SK-N-MC (cell line): Measurements from ENCODE around the gene CAMTA1.

Experiments used
- DNase-seq: peaks from one replicate; pipeline ENCODE4 v3.0.0-alpha.2; 2011; ENCODE audit warnings: low read depth, low spot score
- H3K27ac ChIP-seq: fragments of 200-600 bp; sonication (generic); 2 replicates; pipeline ENCODE4 v1.5.1; 2016; ENCODE audit warnings: mixed run types
- H3K36me3 ChIP-seq: fragments of 200-600 bp; sonication (generic); 2 replicates; pipeline ENCODE4 v1.6.1; 2017; ENCODE audit warnings: antibody characterized with exemption, low read length, mixed read lengths; ENCODE audit not compliant: insufficient read depth
- H3K4me3 ChIP-seq: fragments of 200-600 bp; sonication (generic); 2 replicates; pipeline ENCODE4 v1.5.1; 2016
- H3K9ac ChIP-seq: fragments of 200-600 bp; sonication (generic); 2 replicates; pipeline ENCODE4 v1.8.0; 2017; ENCODE audit warnings: mixed run types, mixed read lengths; ENCODE audit not compliant: insufficient read length
- H3K9me3 ChIP-seq: fragments of 200-600 bp; sonication (generic); 2 replicates; pipeline ENCODE4 v1.6.1; 2017; ENCODE audit warnings: low read depth, mild to moderate bottlenecking, antibody characterized with exemption, low read length, moderate library complexity, mixed read lengths
- EZH2 ChIP-seq: fragments of 200-600 bp; sonication (generic); IDR thresholded peaks from one replicate; pipeline ENCODE4 v1.6.1; 2017; ENCODE audit warnings: antibody characterized with exemption
- FOXP2 ChIP-seq: optimal IDR thresholded peaks from 2 replicates; pipeline ENCODE3; 2011; ENCODE audit warnings: mild to moderate bottlenecking, moderate library complexity; ENCODE audit not compliant: insufficient read depth; ENCODE audit errors: extremely low read length, control extremely low read depth
- POLR2AphosphoS5 ChIP-seq: IDR thresholded peaks from 2 replicates; pipeline ENCODE4 v1.6.1; 2012; ENCODE audit warnings: mild to moderate bottlenecking, low read depth, low read length, borderline replicate concordance

Gene CAMTA1

DNA sequence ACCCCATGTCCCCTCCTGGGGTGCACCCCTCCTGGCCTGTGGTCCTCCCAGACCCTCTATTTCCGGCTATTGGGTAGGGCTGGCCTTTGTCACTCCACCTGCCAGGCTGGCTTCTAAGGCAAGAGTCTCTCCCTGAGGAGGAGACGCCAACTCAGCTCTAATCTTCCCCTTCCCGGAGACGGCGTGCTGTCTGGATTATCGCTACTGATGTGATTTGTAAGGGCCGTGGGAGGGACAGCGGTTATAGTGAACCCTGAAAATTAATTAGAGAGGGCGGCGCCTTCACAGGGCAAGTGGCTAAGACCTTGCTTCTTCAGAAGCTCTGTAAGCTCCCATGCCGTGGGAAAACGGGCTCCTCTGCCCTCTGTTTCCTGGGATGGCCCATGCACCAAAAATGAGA, 778.9 kb downstream of the CAMTA1 start:
- H3K9me3 ChIP-seq = no peaks in the 10 kb centered on the region
- H3K9ac ChIP-seq = no peak overlapping the region
- no peak overlapping the region for H3K27ac ChIP-seq
- no peak overlapping the region for H3K4me3 ChIP-seq
- no peak for DNase-seq
- H3K36me3 ChIP-seq = no peaks in the 10 kb centered on the region
- TF ChIP-seq EZH2 = no peak
- TF ChIP-seq POLR2AphosphoS5 = no peak

DNA sequence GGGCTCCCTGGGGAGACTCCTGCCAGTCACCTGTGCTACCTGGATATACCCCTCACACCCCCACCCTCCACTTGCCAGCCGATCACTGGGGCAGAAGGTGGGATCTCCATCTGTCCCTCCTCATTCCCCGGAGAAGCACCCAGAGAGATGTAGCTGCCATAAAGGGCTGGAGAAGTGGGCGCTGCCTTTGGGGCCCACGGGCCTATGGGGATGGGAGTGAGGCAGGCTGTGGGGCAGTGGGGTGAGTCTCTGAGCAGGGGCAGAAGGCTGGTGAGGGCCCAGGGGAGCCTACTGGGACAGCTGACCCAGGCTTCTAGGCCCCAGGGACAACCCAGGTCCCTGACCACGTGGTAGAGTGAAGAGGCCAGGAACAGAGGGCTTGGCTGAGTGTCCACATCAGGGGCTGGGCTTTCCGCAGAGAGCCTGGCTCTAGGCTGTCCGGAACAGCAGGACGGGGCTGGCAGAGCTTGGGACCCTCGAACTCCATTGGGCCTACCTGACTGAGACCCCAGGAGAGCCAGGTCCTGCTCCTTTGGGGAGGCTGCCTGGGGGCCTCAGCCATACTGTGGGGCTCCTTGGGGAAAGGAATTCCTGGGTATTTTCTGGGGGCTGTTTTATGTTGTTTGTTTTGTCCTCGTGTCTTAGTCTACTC, 780.0 kb downstream of the CAMTA1 start:
- Histone ChIP-seq H3K9ac (no peak overlapping the region), H3K4me3 (no peak overlapping the region), H3K36me3 (no peaks in the 10 kb centered on the region), H3K9me3 (no peaks in the 10 kb centered on the region), H3K27ac (no peak overlapping the region)
- no peak for TF ChIP-seq EZH2
- no peak for TF ChIP-seq POLR2AphosphoS5
- TF ChIP-seq FOXP2 = no peak
- no peak for DNase-seq

DNA sequence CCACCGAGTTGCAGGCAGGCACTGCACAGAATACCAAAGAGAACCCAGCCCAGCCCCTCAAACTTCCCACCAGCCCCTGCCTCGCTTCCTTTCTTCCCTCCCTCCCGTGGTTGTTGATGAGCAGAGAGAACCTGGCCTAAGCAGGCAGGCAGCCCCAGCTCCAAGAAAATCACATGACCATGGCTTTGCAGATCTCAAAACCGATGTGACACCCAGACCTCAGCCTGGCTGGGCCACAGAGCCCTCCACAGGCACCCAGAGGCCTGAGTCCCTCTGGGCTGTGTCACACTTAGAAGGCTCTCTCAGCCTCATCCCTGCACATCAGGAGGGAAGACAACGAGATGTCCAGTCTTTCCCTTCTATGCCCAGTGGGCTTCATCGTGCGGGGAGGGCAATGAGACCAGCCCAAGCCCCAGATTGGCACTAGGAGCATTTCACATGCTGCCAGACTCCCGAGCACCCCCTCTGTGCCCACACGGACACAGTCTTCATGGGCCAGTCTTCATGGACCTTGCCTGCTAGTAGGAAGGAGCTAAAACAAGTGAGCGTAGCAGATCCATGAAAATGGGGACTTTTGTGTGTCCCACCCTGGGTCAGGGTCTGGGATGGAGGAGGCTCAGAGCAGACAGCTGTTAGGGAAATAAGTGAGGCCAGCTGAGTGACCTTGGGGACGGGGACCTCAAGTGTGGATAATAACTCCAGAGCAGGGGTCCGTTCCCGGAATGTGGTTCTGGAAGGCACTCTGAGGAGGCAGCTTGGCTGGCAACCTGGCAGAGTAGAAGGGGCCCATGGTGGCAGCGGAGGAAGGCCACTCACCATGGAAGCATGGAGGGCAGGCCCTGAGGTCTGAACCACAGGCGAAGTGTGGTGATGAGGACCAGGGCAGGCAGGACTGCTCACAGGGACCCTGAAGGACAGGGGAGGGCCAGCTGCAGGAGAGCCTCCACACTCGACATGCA, 781.4 kb downstream of the CAMTA1 start:
- Histone ChIP-seq H3K36me3 (no peaks in the 10 kb centered on the region), H3K9ac (no peak overlapping the region), H3K4me3 (no peak overlapping the region), H3K9me3 (no peaks in the 10 kb centered on the region), H3K27ac (no peak overlapping the region)
- TF ChIP-seq EZH2 (no peak), POLR2AphosphoS5 (no peak), FOXP2 (no peak)
- no peak for DNase-seq

DNA sequence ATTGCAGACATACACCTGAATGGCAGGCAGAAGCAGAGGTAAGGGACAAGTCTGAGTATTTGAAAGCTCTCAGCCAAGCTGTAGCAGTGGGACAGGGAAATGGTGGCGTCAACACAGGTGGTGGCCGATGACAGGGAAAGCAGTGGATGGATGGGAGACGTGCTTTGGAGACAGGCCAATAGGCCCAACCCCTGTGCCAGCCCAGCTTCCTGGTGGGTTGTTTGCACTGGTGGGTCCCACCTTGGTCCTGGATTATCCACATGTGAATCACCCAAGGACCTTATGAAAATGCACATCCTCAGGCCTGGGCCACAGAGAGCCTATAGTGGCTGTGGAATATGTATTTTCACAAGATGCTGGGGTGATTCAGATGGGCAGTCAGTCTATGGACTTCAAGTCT, 782.1 kb downstream of the CAMTA1 start:
- TF ChIP-seq EZH2 = no peak
- no peak for TF ChIP-seq POLR2AphosphoS5
- no peak for TF ChIP-seq FOXP2
- Histone ChIP-seq H3K36me3 (no peaks in the 10 kb centered on the region), H3K9me3 (no peaks in the 10 kb centered on the region), H3K9ac (no peak overlapping the region), H3K4me3 (no peak overlapping the region), H3K27ac (no peak overlapping the region)
- DNase-seq = no peak

DNA sequence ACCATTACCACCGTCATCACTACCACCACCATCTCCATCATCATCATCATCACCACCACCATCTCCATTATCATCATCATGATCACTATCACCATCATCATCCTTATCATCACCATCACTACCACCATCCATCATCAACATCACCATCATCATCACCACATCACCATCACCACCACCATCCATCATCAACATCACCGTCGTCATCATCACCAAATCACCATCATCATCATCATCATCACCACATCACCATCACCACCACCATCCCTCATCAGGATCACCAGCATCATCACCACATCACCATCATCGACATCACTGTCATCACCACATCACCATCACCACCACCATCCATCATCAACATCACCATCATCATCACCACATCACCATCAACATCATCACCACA, 782.8 kb downstream of the CAMTA1 start:
- Histone ChIP-seq H3K9ac (no peak overlapping the region), H3K9me3 (no peaks in the 10 kb centered on the region), H3K4me3 (no peak overlapping the region), H3K27ac (no peak overlapping the region), H3K36me3 (no peaks in the 10 kb centered on the region)
- TF ChIP-seq EZH2 = no peak
- no peak for TF ChIP-seq FOXP2
- no peak for DNase-seq

DNA sequence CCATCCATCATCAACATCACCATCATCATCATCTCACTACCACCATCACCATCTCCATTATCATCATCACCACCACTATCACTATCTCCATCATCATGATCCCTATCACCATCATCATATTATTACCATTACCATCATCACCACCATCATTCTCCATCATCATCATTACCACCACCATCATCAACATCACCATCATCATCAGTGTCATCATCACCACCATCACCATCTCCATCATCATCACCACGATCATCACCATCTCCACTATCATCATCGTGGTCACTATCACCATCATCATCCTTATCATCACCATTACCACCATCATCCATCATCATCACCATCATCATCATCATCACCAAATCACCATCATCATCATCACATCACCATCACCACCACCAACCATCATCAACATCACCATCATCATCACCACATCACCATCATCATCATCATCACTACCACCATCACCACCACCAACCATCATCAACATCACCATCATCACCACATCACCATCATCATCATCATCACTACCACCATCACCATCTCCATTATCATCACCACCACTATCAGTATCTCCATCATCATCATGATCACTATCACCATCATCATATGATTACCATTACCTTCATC, 783.8 kb downstream of the CAMTA1 start:
- Histone ChIP-seq H3K9ac (no peak overlapping the region), H3K4me3 (no peak overlapping the region), H3K36me3 (no peaks in the 10 kb centered on the region), H3K27ac (no peak overlapping the region), H3K9me3 (no peaks in the 10 kb centered on the region)
- TF ChIP-seq FOXP2 (no peak), EZH2 (no peak), POLR2AphosphoS5 (no peak)
- DNase-seq = no peak

DNA sequence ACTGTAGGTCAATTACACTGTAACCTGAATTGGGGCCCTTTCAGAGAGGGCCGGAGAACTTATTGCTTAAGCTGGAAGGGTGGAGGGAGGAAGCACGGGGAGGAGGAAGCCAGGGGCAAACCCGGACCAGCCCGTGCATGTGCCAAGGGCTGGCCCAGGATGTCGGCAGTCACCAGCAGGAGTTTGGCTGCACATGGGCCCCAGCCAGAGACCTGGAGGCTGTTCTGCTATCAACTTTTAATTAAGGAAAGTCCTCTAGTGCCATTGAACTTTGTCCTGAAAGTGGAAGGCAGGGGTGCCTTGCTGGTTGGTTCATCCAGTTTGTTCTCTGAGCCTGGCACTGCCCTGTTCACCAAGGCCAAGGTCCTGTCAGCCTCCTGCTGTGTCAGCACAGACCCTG, 785.1 kb downstream of the CAMTA1 start:
- no peaks in the 10 kb centered on the region for H3K9me3 ChIP-seq
- no peak overlapping the region for H3K9ac ChIP-seq
- TF ChIP-seq FOXP2 (no peak), EZH2 (no peak), POLR2AphosphoS5 (no peak)
- no peak overlapping the region for H3K27ac ChIP-seq
- H3K4me3 ChIP-seq = no peak overlapping the region
- no peaks in the 10 kb centered on the region for H3K36me3 ChIP-seq
- no peak for DNase-seq

DNA sequence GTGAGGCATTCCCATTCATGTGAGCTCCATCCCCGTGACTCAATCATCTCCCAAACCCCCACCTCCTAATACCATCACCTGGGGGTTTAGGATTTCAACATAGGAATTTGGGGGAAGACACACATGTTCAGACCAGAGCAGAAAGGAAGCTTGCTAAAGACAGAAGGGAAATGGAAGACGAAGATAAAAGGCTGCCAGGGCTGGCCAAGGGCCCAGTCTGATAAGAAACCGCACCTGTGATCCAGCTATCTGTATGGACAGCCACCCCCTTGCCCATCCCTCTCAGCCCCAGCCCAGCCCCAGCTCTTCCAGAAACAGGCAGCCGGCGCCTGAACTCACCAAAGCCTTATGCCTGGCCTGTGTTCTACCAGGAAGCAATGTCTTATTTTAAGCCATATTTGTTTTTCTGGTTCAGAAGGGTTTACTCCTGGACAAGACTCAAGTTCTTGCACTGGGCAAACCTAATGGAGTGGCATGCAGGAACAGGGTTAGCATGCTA, 787.4 kb downstream of the CAMTA1 start:
- Histone ChIP-seq H3K4me3 (no peak overlapping the region), H3K9me3 (no peaks in the 10 kb centered on the region), H3K27ac (no peak overlapping the region), H3K36me3 (no peaks in the 10 kb centered on the region), H3K9ac (no peak overlapping the region)
- TF ChIP-seq EZH2 (no peak), FOXP2 (no peak), POLR2AphosphoS5 (no peak)
- no peak for DNase-seq

DNA sequence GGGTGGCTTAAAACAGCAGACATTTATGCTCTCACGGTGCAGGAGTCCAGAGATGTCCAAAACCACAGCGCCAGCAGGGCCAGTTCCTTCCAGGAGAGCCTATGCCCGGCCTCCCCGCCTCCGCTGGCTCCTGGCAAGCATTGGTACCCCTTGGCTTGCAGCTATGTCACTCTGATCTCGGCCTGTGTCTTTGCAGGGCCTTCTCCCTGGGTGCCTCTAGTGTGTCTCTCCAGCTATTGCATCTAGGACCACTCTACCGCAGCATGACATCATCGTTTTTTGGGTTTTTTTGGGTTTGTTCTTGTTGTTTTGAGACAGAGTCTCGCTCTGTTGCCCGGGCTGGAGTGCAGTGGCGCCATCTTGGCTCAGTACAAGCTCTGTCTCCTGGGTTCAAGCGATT, 788.2 kb downstream of the CAMTA1 start:
- TF ChIP-seq FOXP2 (no peak), POLR2AphosphoS5 (no peak), EZH2 (no peak)
- Histone ChIP-seq H3K9ac (no peak overlapping the region), H3K9me3 (no peaks in the 10 kb centered on the region), H3K36me3 (no peaks in the 10 kb centered on the region), H3K4me3 (no peak overlapping the region), H3K27ac (no peak overlapping the region)
- DNase-seq = no peak
